Small intestine (tissue), 7 donors: ENCODE measurements around the gene SMIM38. TPM values are rescaled to one million over a fixed set of nuclear protein-coding genes. Genes with fewer than 3 reads are reported as not detected.

Experiments used
- DNase-seq, 2 donors: peaks; one replicate each; pipeline versions ENCODE4 v3.0.0 to v3.0.0-alpha.2; 2013
- FAIRE-seq: peaks from 2 replicates; lab custom pipeline; 2012; peaks lifted over from hg19 to GRCh38; lab: Jason Lieb, UNC
- H3K27ac ChIP-seq, 3 donors: one replicate each; pipeline ENCODE4 v1.5.1; 2013; ENCODE audit warnings: low read length in 2 of 3, mild to moderate bottlenecking in 2 of 3, control low read depth in 1 of 3, inconsistent platforms in 1 of 3, low read depth in 1 of 3, moderate library complexity in 1 of 3
- H3K27me3 ChIP-seq, 3 donors: one replicate each; pipeline ENCODE4 v1.6.1; 2013; ENCODE audit warnings: low read length in 3 of 3, inconsistent platforms in 1 of 3; ENCODE audit not compliant: control insufficient read depth in 3 of 3, insufficient read depth in 3 of 3
- H3K36me3 ChIP-seq, 3 donors: one replicate each; pipeline ENCODE4 v1.6.1; 2013; ENCODE audit warnings: low read length in 3 of 3, inconsistent platforms in 1 of 3, low read depth in 1 of 3, mild to moderate bottlenecking in 1 of 3, moderate library complexity in 1 of 3; ENCODE audit not compliant: control insufficient read depth in 3 of 3, insufficient read depth in 2 of 3
- H3K4me1 ChIP-seq, 3 donors: one replicate each; pipeline ENCODE4 v1.6.1; 2013; ENCODE audit warnings: low read length in 2 of 3, inconsistent platforms in 1 of 3, low read depth in 1 of 3, mild to moderate bottlenecking in 1 of 3, moderate library complexity in 1 of 3; ENCODE audit not compliant: control insufficient read depth in 3 of 3, insufficient read depth in 2 of 3
- H3K4me3 ChIP-seq, 3 donors: one replicate each; pipeline ENCODE4 v1.5.1; 2013; ENCODE audit warnings: low read length in 3 of 3, control low read depth in 1 of 3, inconsistent platforms in 1 of 3, low read depth in 1 of 3, mild to moderate bottlenecking in 1 of 3, moderate library complexity in 1 of 3
- H3K9me3 ChIP-seq, 2 donors: one replicate each; pipeline ENCODE4 v1.6.1; 2013; ENCODE audit warnings: low read depth in 1 of 2, low read length in 1 of 2; ENCODE audit not compliant: control insufficient read depth in 2 of 2, insufficient read depth in 1 of 2
- WGBS, 3 donors: extraction: QIAGEN DNeasy Blood & Tissue Kit; methylation state at CpG; one replicate each; pipeline ENCODE4 v1.1.7; 2013; 5-methylcytosine and 5-hydroxymethylcytosine counted together
- polyA plus RNA-seq, 4 donors: library from polyadenylated mRNA; stranded (reverse) in 3 of 4; unstranded in 1 of 4; fragments of 200-250 nt in 3 of 4; fragments of 120-200 nt in 1 of 4; gene quantifications; one replicate each; pipeline versions ENCODE4 v1.2.1 to v1.2.3, GENCODE V29; 2013
- donor health status: healthy with polysubstance abuse.
- donor health status: control.
- donor health status: control.
- donor health status: Bipolar disorder and iron deficiency.
- donor health status: healthy.

Gene SMIM38
- polyA plus RNA-seq, 4 donors, result 0.09 to 0.24 TPM; not detected in 2

GRCh38 chr11:69187540-69188065 lies 31.9 kb downstream of the SMIM38 start:
- WGBS, 3 donors, result 85 to 93% (median 85%) methylated on average over 7 of the region's 7 CpGs
- no peak for FAIRE-seq
- Histone ChIP-seq H3K36me3 (peaks cover 0 to 2% (median 0%) of the 10 kb centered on the region in 3 donors), H3K27me3 (no peaks in the 10 kb centered on the region), H3K27ac (no peak overlapping the region), H3K9me3 (peaks cover 3 to 26% of the 10 kb centered on the region in 2 donors), H3K4me1 (peaks cover 0 to 9% (median 0%) of the 10 kb centered on the region in 3 donors), H3K4me3 (no peak overlapping the region)
- no peak for DNase-seq

- FAIRE-seq (no peak), DNase-seq (no peak)
- Histone ChIP-seq H3K27me3 (no peaks in the 10 kb centered on the region), H3K36me3 (peaks cover 0 to 2% (median 0%) of the 10 kb centered on the region in 3 donors), H3K27ac (no peak overlapping the region), H3K9me3 (peaks cover 3 to 26% of the 10 kb centered on the region in 2 donors), H3K4me3 (no peak overlapping the region), H3K4me1 (no peaks in the 10 kb centered on the region)
- 79 to 85% (median 83%) methylated on average over 3 of the region's 3 CpGs for WGBS, 3 donors
Observed at GRCh38 chr11:69189059-69189458, 33.3 kb downstream of the SMIM38 start.

GRCh38 chr11:69190796-69191536 lies 35.2 kb downstream of the SMIM38 start:
- FAIRE-seq (no peak), DNase-seq (no peak)
- Histone ChIP-seq H3K36me3 (peaks cover 0 to 2% (median 0%) of the 10 kb centered on the region in 3 donors), H3K9me3 (peaks cover 3 to 26% of the 10 kb centered on the region in 2 donors), H3K27ac (no peak overlapping the region), H3K27me3 (no peaks in the 10 kb centered on the region), H3K4me1 (no peaks in the 10 kb centered on the region), H3K4me3 (no peak overlapping the region)
- 81 to 88% (median 86%) methylated on average over 18 of the region's 18 CpGs for WGBS, 3 donors

GRCh38 chr11:69192301-69192721 lies 36.6 kb downstream of the SMIM38 start:
- DNase-seq, result no peak
- FAIRE-seq, result no peak
- Histone ChIP-seq H3K27me3 (no peaks in the 10 kb centered on the region), H3K4me3 (no peak overlapping the region), H3K4me1 (no peaks in the 10 kb centered on the region), H3K36me3 (peaks cover 0 to 2% (median 0%) of the 10 kb centered on the region in 3 donors), H3K27ac (no peak overlapping the region), H3K9me3 (peaks cover 3 to 20% of the 10 kb centered on the region in 2 donors)
- WGBS, 3 donors, result 55 to 73% (median 71%) methylated on average over 17 of the region's 17 CpGs

GRCh38 chr11:69193151-69193550 lies 37.4 kb downstream of the SMIM38 start:
- H3K27ac ChIP-seq, result no peak overlapping the region
- H3K4me3 ChIP-seq, result no peak overlapping the region
- H3K9me3 ChIP-seq, result peaks cover 0 to 12% of the 10 kb centered on the region in 2 donors
- DNase-seq (no peak), FAIRE-seq (no peak)
- no peaks in the 10 kb centered on the region for H3K36me3 ChIP-seq
- no peaks in the 10 kb centered on the region for H3K27me3 ChIP-seq
- no peaks in the 10 kb centered on the region for H3K4me1 ChIP-seq
- 81 to 88% (median 86%) methylated on average over 5 of the region's 5 CpGs for WGBS, 3 donors

GRCh38 chr11:69193629-69194028 lies 37.9 kb downstream of the SMIM38 start:
- no peak overlapping the region for H3K4me3 ChIP-seq
- no peaks in the 10 kb centered on the region for H3K4me1 ChIP-seq
- no peak overlapping the region for H3K27ac ChIP-seq
- FAIRE-seq, result no peak
- no peaks in the 10 kb centered on the region for H3K27me3 ChIP-seq
- peaks cover 0 to 7% of the 10 kb centered on the region in 2 donors for H3K9me3 ChIP-seq
- DNase-seq, result no peak
- 71 to 88% (median 86%) methylated on average over 2 of the region's 2 CpGs for WGBS, 3 donors
- H3K36me3 ChIP-seq, result no peaks in the 10 kb centered on the region

- Histone ChIP-seq H3K36me3 (no peaks in the 10 kb centered on the region), H3K27me3 (no peaks in the 10 kb centered on the region), H3K27ac (no peak overlapping the region), H3K9me3 (peaks cover 0 to 5% of the 10 kb centered on the region in 2 donors), H3K4me1 (no peaks in the 10 kb centered on the region), H3K4me3 (no peak overlapping the region)
- 72 to 82% (median 81%) methylated on average over 1 of the region's 1 CpG for WGBS, 3 donors
- no peak for DNase-seq
- no peak for FAIRE-seq
Observed at GRCh38 chr11:69194396-69194795, 38.7 kb downstream of the SMIM38 start.

GRCh38 chr11:69194956-69195355 lies 39.2 kb downstream of the SMIM38 start:
- no peaks in the 10 kb centered on the region for H3K36me3 ChIP-seq
- no peaks in the 10 kb centered on the region for H3K4me1 ChIP-seq
- no peak overlapping the region for H3K27ac ChIP-seq
- no peaks in the 10 kb centered on the region for H3K27me3 ChIP-seq
- no peak overlapping the region for H3K4me3 ChIP-seq
- 46 to 98% (median 90%) methylated on average over 2 to 4 of the region's 6 CpGs for WGBS, 3 donors
- FAIRE-seq, result no peak
- no peak for DNase-seq
- no peaks in the 10 kb centered on the region for H3K9me3 ChIP-seq
